K562 (cell line): ENCODE measurements around the gene LRRC27. TPM values are rescaled to one million over a fixed set of nuclear protein-coding genes. Genes with fewer than 3 reads are reported as not detected.

Experiments used
- DACH1 ChIP-seq: fragments of 450-650 bp; IDR thresholded peaks from 2 replicates; pipeline ENCODE4 v1.6.1; 2018; ENCODE audit not compliant: partially characterized antibody
- HDAC2 ChIP-seq: fragments of 450-650 bp; IDR thresholded peaks from 2 replicates; pipeline ENCODE4 v1.6.1; 2016; ENCODE audit warnings: mild to moderate bottlenecking
- NRF1 ChIP-seq, 2 experiments: fragments of 450-650 bp; IDR thresholded peaks in 1 of 2; conservative IDR thresholded peaks in 1 of 2; 2 replicates each; pipeline ENCODE4 v1.6.1; 2014; ENCODE audit warnings: mild to moderate bottlenecking in 2 of 2
- SIRT6 ChIP-seq: IDR thresholded peaks from one replicate; pipeline ENCODE4 v1.6.1; 2012; ENCODE audit warnings: low read depth, mild to moderate bottlenecking, control low read depth, inconsistent platforms, low read length, moderate library complexity
- THRB ChIP-seq: fragments of 450-650 bp; formaldehyde crosslinking; conservative IDR thresholded peaks from 2 replicates; pipeline ENCODE4 v1.4.0; 2022; ENCODE audit warnings: mild to moderate bottlenecking, missing genetic modification characterization
- UBTF ChIP-seq, 2 experiments: IDR thresholded peaks; 2 replicates each; pipeline ENCODE4 v1.6.1; 2012; ENCODE audit warnings: improper control_type of control experiment in 2 of 2, low read depth in 2 of 2, low read length in 2 of 2, borderline replicate concordance in 1 of 2
- ZNF609 ChIP-seq: sonication (generic); formaldehyde crosslinking; IDR thresholded peaks from 2 replicates; pipeline ENCODE4 v1.8.1; 2023; ENCODE audit warnings: missing genetic modification reagents, mild to moderate bottlenecking, borderline replicate concordance
- ZNF639 ChIP-seq, 2 experiments: fragments of 200-800 bp in 1 of 2; sonication (Bioruptor generic) in 1 of 2; sonication (generic) in 1 of 2; formaldehyde crosslinking in 1 of 2; IDR thresholded peaks in 1 of 2; conservative IDR thresholded peaks in 1 of 2; 2 replicates each; pipeline versions ENCODE4 v1.5.0 to v1.6.1; 2016 to 2020; ENCODE audit warnings: missing compliant biosample characterization in 1 of 2, missing genetic modification characterization in 1 of 2, missing genetic modification reagents in 1 of 2
- polyA plus RNA-seq, 8 experiments: library from polyadenylated mRNA; depleted of rRNA in 4 of 8; stranded (reverse) in 5 of 8; unstranded in 3 of 8; fragments of >200 nt; fragmentation: Nextera tagmentation in 2 of 8; fragmentation: Illumina TruSeq in 1 of 8; extraction: Ambion mirVana in 2 of 8; extraction: Trizol in 1 of 8; gene quantifications; 2 replicates each; pipeline versions ENCODE4 v1.2.1 to v1.2.3, GENCODE V29; 2011 to 2014; ENCODE audit warnings: inconsistent platforms in 1 of 8, missing spikeins in 1 of 8
- total RNA-seq, 7 experiments: library from RNA; depleted of rRNA in 6 of 7; stranded (reverse); fragments of >200 nt in 6 of 7; fragmentation: Illumina TruSeq in 2 of 7; extraction: Trizol in 2 of 7; gene quantifications; 2 replicates each; pipeline versions ENCODE4 v1.2.1 to v1.2.3, GENCODE V29; 2011 to 2021; ENCODE audit warnings: low replicate concordance in 1 of 7

The LRRC27 gene
- total and polyA plus RNA-seq, 9 of the 15 experiments (the other 6 are each of a cell fraction or from before 2014, with no cell fraction given), result 0.10 to 2.7 (median 1.4) TPM

- TF ChIP-seq UBTF (IDR thresholded peaks at IDR 0.05; ENCODE audit: borderline replicate concordance in 1 of 2, low read depth in 2 of 2, low read length in 2 of 2) (0 out of 4 replicates have a peak, but pooled peaks of 1 of the 2 experiments have one; percentile 41), DACH1 (peak; percentile 34), HDAC2 (peak; percentile 21; the same call in 1 of the 2 replicates), ZNF609 (CRISPR knock-in tag) (no peak), ZNF639 (CRISPR knock-in tag; conservative IDR thresholded peaks at IDR 0.05 in 1 of 2, IDR thresholded peaks at IDR 0.05 in 1 of 2) (no peak), SIRT6 (no peak), NRF1 (conservative IDR thresholded peaks at IDR 0.05 in 1 of 2, IDR thresholded peaks at IDR 0.05 in 1 of 2) (0 out of 4 replicates have a peak, but pooled peaks of 1 of the 2 experiments have one; percentile 32), THRB (no peak)
Observed at GRCh38 chr10:132420981-132421846, 89.2 kb downstream of the LRRC27 start (continued).
